ENCODE data around the gene GPC5.

Gene GPC5

DNA sequence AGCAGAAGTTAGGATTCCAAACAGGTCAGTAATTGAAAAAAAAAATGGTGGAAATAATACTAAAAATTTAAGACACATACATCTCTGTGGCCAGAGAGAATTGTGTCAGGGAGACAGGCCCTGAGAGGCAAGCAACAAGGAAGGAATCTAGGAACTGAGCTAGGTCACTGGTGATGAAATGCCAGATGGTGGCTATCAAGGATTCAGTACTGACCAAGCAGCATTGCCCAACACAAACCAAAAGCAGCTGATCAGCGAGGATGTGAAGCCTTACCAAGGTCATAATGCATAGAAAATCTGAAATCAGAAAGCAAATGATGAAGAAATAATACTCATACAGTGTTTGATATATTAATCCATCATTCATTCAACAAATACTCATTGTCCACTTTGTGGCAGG is 905.0 kb downstream of the GPC5 start:
- DNase-seq = no peak

DNA sequence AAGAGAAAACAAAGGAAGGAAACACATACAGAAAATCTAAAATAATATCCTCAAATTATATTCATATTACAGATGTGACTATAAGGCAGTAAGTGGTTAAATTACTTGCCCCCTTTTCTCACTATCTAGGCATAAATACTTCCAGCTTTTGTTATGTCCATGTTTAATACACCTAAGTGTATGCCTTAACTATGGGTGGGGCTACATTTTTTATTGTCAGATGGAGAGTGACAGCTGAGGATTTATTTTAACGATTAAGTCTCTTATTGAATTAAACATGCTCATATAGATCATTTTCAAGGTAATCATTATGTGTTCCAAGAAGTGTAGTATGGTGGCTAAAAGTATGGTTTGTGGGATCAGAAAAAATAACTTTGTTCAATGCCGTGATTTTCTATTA is 909.3 kb downstream of the GPC5 start:
- no peak for DNase-seq

DNA sequence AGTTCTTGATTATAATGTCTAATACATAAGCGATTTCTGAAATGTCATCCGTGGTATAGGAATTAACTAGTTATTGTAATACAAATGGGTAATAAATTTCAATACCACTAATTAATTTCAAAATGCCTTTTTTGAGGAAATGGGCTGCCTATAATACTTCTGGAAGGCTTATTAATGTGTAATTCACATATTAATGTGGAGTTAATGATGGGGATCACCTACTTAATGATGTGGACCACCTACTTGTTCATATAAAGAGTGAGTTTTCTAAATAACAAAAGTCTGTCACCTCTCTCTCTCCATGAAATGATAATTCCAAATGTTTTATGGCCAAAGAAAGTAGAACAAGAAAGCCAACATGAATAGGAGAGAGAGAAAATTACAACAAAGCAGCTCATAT is 914.4 kb downstream of the GPC5 start:
- DNase-seq = no peak

DNA sequence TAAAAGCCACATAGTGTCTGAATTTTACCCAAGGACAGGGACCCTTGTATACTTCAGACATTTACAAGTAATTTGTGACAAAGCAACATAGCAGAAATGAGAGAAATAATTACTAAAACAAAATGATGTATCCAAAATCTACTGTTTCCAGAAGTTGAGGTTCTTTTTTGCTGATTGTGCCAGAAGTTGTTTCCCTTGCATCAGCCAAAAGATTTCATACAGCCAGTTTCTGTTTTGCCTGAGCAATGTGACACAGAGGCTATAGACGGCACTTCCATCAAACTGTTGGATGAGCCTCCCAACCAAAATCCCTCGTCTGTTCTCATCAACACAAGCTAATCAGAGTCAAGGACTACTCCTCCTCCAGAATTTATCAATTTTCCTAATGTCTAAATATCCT is 915.0 kb downstream of the GPC5 start:
- DNase-seq = no peak

DNA sequence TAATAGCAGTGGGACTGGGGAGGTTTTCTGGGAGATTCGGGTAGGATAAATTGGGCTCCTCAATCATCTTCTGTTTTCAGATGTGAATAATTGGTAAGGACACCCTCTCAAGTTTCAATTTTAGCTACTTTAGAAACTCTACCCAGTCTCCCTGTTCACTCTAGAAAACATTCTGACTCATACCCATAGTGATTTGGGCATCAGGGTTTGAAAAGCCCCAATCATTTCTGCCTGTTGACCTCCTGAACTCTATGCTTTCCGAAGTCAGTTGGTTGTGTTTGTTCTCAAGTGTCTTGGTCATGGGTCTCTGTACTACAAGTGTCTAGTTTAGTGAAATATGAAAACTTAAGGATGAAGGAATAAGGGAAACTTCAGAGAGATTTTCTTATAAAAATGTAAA is 916.8 kb downstream of the GPC5 start:
- no peak for DNase-seq

DNA sequence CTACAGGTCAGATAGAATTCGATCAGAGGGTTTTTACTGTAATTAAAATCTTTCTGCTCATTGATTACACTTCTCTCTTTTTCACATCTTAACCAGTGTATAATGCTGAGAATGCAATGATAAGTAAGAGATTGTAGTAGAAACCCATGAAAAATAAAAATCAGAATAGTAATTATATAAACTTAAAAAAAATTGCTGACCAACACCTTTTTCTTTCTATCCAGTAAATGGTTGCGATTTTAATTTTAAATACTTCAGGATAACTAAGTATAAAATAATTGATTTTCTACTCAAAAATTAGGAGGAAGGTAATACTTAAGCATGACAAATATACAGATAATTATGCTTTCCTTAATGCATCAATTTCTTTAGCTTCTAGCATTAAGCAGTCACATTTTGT is 917.6 kb downstream of the GPC5 start:
- no peak for DNase-seq

DNA sequence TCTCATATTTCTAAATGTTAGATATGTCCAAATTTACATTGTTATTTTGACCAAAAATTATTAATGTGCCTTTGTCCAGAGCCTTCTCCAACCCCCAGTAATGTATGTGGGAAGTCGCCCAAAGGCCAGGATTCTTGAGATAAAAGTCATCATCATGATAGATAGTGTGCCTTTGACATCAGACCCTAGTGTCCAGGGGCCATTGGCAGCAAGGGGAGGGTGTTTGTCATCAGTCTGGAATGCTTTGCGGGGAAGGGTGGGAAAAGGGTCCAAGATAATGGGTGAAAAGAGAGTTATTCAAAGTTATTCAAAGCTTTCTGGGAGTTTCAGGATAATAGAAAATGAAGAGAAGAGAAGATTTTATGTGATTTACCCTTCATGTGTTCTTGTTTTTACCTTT is 918.6 kb downstream of the GPC5 start:
- no peak for DNase-seq

DNA sequence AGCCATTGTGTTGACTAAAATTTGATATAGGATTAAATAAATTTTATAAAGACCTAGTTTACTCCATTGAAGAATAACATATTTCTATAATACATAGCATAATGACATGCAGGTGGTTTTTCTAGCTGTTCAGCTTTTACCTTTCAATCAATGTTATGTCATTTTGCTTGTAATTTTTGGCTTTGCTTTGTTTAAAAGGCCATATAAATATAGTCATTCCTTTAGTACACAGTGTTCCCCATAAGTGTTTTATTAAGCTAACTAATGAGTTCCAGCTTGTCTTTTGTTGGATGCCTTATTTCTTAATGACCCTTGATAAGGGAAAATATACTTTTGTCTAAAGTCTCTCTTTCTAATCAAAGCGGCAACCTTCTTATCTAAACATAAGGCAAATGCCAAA is 921.9 kb downstream of the GPC5 start:
- DNase-seq = no peak

DNA sequence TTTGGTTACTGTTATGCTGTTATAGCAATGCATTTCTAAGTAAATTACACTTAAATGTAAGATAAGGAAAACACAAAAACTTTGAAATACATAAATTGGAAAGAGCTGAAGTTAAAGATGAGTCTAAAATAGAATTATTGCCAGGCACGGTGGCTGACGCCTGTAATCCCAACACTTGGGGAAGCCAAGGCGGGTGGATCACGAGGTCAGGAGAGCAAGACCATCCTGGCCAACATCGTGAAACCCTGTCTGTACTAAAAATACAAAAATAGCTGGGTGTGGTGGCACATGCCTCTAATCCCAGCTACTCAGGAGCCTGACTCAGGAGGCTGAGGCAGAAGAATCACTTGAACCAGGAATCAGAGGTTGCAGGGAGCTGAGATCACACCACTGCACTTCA is 922.8 kb downstream of the GPC5 start:
- no peak for DNase-seq

DNA sequence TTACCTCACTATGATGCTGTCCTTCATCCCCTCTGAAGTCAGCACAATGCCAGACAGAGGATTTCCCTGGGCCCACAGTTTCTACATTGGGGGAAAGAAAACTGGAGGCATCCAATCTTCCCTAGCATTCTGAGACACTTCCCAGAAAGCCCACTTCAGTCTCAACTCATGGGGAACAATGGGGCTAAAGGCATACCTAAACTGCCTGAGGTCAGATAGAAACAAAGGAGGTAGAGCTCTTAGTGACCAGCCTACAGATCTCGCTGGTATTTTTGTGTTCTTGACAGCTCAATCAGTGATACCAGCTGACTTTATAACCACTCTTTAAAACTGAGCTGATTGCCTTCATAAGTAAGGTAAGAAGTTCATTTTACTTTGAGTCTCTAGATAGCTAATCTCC is 947.2 kb downstream of the GPC5 start:
- no peak for DNase-seq

DNA sequence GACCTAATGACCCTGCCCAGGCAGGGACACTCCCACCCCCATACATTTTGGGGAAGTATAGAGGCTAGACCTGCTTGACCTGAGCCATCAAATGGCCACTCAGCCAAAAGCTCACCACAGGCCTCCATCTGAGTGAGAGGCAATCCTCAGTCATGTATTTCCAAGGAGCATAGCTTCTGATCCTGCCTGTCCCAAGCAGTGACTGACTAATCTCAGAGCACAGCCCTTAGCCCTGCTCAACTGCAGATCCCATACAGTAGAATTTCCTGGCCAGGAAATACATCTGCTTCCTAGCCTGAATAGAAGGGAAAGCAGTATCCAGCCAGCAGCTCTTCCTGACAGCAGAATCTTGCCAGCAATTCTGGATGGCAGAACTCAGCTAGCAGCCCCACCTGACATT is 947.6 kb downstream of the GPC5 start:
- no peak for DNase-seq

DNA sequence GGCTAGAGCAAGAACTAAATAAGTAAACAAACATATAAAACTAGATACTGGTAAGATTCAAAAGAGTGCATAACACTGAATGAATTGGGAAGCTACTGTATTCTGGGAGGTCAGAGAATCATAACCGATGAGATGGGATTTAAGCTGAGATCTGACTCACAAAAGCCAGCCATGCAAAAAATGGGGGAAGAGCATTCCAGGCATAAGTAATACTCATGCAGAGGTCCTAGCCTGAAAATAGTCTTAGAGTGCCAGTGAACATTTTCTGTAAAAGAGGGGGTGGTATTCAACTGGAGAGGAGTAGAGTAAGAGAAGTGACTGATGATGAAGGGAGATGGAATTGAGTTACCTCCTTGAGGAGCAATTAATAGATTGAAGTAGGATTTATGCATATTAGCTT is 956.2 kb downstream of the GPC5 start:
- DNase-seq = no peak

DNA sequence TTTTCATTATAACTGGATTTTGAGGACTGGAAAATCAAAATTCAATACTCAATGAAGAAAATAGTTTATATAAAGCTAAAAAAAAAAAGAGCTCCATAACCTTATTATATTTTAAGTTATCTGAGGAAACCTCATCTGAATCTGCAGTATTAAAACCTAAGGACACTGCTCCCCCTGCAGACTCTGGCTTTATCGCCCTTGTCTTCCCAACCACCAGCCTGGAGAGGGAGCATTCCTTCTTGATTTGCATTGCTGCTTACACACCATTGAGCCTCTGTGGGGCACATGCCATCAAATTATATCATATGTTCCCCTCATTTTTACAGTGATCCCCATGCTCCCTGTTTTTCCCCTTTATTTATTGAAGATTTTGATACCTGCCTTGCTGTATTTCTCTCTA is 956.8 kb downstream of the GPC5 start:
- no peak for DNase-seq

DNA sequence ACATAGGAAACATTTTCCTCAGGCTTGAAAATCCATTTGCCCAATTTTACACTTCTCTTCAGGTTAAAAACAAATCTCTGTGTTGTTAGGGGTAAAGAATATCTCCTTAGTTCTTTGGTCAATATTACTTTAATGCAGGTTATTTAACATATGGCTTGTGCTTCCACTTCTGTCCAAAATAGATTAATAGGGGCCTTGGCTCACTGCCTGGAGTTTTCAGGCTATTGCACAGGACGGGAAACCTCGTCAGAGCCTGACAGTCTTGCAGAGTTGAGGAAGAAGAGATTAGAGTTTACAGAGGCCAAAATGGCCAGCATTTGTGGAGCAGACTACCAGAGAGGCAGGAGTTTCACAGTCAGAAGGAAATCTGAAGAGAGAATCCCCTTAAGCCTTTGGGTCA is 964.3 kb downstream of the GPC5 start:
- DNase-seq = no peak

DNA sequence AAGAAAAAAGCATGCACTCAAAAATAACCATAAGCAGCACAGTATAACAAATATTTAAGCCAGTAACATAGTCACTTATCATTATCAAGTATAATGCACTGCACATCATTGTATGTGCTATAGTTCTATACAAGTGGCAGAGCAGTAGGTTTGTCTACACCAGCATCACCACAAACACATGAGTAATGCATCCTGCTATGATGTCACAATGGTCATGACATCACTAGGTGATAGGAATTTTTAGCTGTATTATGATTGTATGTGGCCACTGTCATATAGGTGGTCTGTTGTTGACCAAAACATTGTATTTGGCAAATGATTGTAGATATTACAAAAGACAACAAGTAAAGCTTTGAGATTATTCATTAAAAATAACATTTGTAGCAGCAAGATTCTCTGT is 967.5 kb downstream of the GPC5 start:
- DNase-seq = no peak

DNA sequence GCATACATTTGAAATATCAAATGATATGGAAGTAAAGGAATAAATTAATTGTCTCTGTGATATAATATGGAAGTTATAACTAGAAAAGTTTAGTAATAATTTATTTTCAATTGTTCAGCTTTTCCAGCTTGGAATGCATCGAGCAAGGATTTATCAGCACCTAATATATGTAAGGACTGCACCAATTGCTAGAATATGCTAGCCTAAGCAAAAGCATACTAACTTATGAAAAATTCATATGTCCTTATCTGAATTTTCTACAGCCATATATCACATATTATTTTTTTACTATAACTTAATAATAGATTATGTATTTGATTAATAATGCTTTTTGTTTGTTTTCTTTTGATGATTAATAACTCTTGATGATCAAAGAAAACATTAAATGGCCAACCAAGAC is 979.0 kb downstream of the GPC5 start:
- no peak for DNase-seq

DNA sequence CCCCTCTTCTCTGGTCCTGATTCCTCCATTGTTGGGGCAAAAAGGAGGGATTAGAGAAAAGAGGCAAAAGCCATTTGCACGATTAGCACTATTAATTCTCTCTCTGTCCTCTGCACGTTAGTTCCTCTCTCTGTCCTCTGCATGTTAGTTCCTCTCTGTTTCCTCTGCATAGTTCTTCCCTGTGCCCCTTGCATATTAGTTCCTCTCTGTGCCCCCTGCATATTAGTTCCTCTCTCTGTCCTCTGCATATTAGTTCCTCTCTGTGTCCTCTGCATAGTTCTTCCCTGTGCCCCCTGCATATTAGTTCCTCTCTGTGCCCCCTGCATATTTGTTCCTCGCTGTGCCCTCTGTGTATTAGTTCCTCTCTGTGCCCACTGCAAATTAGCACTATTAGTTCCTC is 981.0 kb downstream of the GPC5 start:
- no peak for DNase-seq

DNA sequence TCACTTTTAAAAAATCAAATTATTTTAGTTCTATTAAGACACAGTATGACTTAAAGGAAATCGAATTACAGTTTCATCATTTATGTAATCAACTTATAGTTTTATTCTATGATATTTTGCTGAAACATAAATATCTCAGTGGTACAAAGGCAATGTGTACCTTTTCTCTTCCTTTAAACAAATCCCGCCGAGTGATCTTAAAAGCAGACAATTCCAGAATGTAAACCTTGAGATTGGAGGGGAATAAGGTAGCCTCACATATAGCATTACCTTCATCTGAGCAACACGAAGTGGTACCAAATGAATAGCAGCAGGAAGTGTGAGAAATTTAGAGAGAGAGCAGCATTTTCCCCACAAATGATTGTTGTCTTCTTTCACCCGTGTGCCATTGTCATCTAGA is 986.0 kb downstream of the GPC5 start:
- no peak for DNase-seq

DNA sequence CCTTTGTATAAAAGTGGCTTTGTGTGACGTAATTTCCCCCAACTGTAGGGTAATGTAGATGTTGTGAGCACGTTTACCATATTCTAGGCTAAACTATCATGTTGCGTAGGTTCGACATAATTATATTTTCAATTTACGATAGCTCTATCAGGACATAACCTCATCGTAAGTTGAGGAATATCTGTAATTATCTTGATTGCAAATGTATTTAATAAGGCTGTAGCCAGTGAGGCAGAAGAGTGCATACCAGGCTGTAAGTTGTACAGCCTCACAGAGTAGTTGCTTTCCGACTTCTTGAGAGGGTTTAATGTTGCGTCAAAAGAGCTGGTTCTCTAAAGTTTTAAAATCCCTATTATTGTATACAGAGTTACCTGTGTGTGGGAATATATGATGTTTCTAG is 988.8 kb downstream of the GPC5 start:
- no peak for DNase-seq

DNA sequence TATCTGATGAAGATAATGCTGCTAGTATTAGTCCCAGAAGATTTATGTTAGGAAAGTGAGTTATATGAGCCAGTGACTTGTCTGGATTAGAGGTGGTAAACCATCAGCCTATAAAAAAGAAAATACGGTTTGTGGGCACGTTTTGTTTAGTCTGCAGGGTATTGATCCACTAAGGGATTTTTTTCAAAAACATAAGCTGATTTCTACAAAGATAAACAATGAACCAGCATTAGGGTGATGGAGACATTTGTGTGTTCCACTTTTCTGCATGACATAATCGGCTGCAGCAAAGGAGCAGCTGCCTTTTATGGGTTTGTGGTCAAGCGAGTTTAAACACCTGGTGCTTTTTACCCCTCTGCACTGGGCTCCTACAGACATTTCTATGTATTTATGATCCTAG is 991.8 kb downstream of the GPC5 start:
- DNase-seq = no peak

DNA sequence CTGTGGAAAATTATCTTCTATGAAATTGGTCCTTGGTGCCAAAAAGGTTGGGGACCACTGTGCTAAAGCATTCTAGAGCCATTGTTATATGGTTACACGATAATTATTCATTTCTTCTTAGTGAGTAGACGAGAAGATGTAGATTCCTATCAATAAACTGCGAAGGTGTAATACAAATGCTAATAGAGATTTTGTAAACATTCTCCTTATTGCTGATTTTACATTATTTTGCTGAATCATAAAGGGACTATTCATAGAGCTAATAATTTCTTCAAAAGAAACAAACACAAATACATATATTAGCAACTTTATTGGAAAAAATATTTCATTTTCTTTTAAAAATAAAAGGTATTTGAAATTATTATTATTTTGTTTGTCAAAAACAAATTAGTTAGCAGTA is 1005.2 kb downstream of the GPC5 start:
- no peak for DNase-seq

DNA sequence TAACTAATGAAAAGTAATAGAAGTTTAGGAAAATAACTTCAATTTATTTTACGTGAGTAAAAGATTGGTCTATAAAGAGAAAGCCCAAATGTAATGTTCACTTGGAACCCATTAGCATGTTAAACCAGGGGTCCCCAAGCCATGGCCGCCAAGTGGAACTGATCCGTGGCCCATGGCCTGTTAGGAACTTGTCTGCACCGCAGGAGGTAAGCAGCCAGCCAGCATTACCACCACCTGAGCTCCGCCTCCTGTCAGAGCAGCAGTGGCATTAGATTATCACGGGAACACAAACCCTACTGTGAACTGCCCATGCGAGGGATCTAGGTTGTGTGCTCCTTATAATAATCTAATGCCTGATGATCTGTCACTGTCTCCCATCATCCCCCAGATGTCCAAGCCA is 1009.4 kb downstream of the GPC5 start:
- DNase-seq = no peak

DNA sequence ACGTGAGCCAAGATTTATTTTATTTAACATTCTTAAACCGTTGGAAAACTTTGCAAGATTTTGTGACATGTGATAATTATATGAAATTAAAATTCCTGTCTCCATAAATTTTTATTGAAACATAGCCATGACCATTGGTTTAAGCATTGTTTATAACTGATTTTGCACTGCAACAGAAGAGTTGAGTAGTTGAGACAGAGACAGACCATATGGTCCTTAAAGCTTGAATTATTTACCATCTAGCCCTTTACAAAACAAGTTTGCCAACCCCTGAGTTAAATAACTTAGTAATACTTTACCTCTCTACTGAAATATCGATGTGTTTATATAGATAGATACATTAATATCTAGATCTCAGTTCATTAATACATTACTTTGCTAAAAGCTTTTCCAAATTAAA is 1014.1 kb downstream of the GPC5 start:
- DNase-seq = no peak

DNA sequence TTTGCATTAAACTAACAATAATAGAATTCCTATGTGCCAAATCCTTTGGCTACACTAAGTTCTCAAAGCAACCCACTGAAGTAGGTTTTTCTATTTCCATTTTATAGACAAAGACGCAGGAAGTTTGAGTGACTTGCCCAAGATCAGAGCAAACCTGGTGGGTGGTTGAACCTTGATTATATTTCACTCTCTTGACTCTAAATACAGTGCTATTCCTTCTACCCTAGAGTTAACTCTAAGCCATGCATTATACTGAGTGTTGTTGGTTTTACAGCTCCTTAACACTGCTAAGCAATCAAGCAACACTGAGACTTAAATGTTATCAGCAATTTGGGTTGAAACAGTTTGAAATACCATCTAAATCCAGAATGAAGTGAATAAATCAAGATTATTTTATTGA is 1014.6 kb downstream of the GPC5 start:
- no peak for DNase-seq

DNA sequence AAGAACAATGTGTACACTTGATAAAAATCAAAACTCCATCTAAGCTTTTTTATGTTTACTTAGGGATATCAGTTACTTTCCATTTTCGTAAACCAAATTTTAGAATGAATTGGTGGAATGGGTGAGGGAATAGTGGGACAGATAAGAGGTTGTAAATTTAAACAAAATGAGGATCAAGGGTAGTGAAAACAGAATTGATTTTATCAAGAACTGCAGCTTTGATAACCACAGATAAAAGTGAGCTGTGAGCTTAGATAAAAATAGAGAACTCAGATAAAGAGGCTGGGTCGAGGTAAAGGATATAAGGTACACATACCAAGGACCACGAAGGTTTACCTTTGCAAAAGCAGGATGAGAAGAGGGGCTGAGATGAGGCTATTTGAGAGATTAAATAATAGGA is 1015.0 kb downstream of the GPC5 start:
- no peak for DNase-seq

DNA sequence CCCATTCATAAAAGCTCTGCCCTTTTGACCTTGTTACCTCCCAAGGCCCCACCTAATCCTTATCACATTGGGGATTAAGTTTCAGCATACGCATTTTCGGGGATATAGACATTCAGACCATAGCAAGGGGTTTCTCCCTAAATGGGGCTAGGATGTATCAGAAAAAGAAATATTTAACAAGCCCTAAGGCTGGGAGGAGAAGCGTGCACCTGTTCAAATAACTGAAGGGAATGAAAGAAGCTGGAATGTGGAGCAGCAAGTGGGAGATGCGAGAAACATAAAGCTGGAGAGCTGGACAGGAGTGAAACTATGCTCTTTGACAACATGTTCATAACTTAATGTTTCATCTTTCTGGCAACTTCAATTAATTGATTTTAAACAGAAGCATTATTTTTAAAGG is 1016.4 kb downstream of the GPC5 start:
- DNase-seq = no peak

DNA sequence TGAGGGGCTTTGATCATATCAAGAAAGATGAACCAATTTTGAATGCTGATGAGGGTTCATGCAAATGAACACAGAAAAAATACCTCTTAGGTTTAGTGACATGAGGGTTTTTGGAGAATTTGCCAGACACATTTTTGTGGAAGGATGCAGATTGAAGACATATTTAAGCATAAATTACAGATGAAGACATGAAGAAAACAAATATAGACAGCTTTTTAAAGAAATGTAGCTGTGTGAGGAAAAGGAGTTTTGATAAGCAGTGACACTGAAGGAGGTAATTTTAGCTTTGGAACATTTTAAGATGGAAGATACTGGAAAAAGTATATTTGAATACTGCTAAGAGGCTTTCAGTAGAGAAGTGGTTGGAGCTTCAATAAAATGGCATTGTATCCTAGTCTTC is 1017.4 kb downstream of the GPC5 start:
- no peak for DNase-seq
